Measurements from ENCODE around the gene SPDYE2B. TPM values are rescaled to one million over a fixed set of nuclear protein-coding genes. Genes with fewer than 3 reads are reported as not detected.
"Not testable (repeated sequence)": the region's sequence is repeated elsewhere in the genome, so short reads cannot be mapped to it uniquely, and the experiment has no call there.

Gene SPDYE2B
- polyA plus RNA-seq, 1 donor (not counting 4 experiments of a cell fraction or from before 2014, with no cell fraction given) = not detected

GRCh38 chr7:102614346-102614697 lies 35.8 kb upstream of the SPDYE2B start:
- not testable (repeated sequence) for H3K9ac ChIP-seq (ENCODE audit: control insufficient read depth, extremely low read depth, insufficient read depth, low read length)
- peak; percentile 73 for FAIRE-seq

GRCh38 chr7:102614873-102615272 lies 35.2 kb upstream of the SPDYE2B start:
- dilution Hi-C loops (cut with MboI; ENCODE audit: extremely low pct_ligation_motif_present, low sequenced_read_pairs); H3K9me3 ChIP-seq (ENCODE audit: control insufficient read depth, low read depth, low read length); DNase-seq (ENCODE audit: low read depth, low spot score); H3K4me1 ChIP-seq (ENCODE audit: control insufficient read depth, extremely low read depth, insufficient read depth, low read length); H3K9me1 ChIP-seq (ENCODE audit: control insufficient read depth, extremely low read depth, insufficient read depth, low read length); H3K4me3 ChIP-seq (ENCODE audit: control insufficient read depth in 2 of 3, extremely low read depth in 1 of 3, insufficient read depth in 2 of 3, low read depth in 1 of 3, low read length in 3 of 3); H2AFZ ChIP-seq (ENCODE audit: control insufficient read depth, low read length); FAIRE-seq; H3K27me3 ChIP-seq (ENCODE audit: control insufficient read depth, extremely low read depth, insufficient read depth, low read length); H3K4me2 ChIP-seq (ENCODE audit: control insufficient read depth, extremely low read depth, insufficient read depth, low read depth, low read length); H4K20me1 ChIP-seq (ENCODE audit: control insufficient read depth, extremely low read depth, insufficient read depth, low read length); H3K27ac ChIP-seq (ENCODE audit: control insufficient read depth, insufficient read depth, low read length); H3K79me2 ChIP-seq (ENCODE audit: control insufficient read depth, insufficient read depth, low read length); H3K36me3 ChIP-seq (ENCODE audit: control insufficient read depth in 2 of 2, extremely low read depth in 1 of 2, insufficient read depth in 2 of 2, low read length in 2 of 2); H3K9ac ChIP-seq (ENCODE audit: control insufficient read depth, extremely low read depth, insufficient read depth, low read length): not testable (repeated sequence)

More at GRCh38 chr7:102614346-102614697, 35.8 kb upstream of the SPDYE2B start:
- H3K9me3 ChIP-seq (ENCODE audit: control insufficient read depth, low read depth, low read length); dilution Hi-C loops (cut with MboI; ENCODE audit: extremely low pct_ligation_motif_present, low sequenced_read_pairs); DNase-seq (ENCODE audit: low read depth, low spot score); H3K4me2 ChIP-seq (ENCODE audit: control insufficient read depth, extremely low read depth, insufficient read depth, low read depth, low read length); H4K20me1 ChIP-seq (ENCODE audit: control insufficient read depth, extremely low read depth, insufficient read depth, low read length); H3K36me3 ChIP-seq (ENCODE audit: control insufficient read depth in 2 of 2, extremely low read depth in 1 of 2, insufficient read depth in 2 of 2, low read length in 2 of 2); H2AFZ ChIP-seq (ENCODE audit: control insufficient read depth, low read length); H3K9me1 ChIP-seq (ENCODE audit: control insufficient read depth, extremely low read depth, insufficient read depth, low read length); H3K27me3 ChIP-seq (ENCODE audit: control insufficient read depth, extremely low read depth, insufficient read depth, low read length); H3K4me3 ChIP-seq (ENCODE audit: control insufficient read depth in 2 of 3, extremely low read depth in 1 of 3, insufficient read depth in 2 of 3, low read depth in 1 of 3, low read length in 3 of 3); H3K27ac ChIP-seq (ENCODE audit: control insufficient read depth, insufficient read depth, low read length); H3K4me1 ChIP-seq (ENCODE audit: control insufficient read depth, extremely low read depth, insufficient read depth, low read length); H3K79me2 ChIP-seq (ENCODE audit: control insufficient read depth, insufficient read depth, low read length): not testable (repeated sequence)

GRCh38 chr7:102615930-102616329 lies 34.2 kb upstream of the SPDYE2B start:
- not testable (repeated sequence) for FAIRE-seq; H3K4me2 ChIP-seq (ENCODE audit: control insufficient read depth, extremely low read depth, insufficient read depth, low read depth, low read length)

GRCh38 chr7:102616507-102617125 lies 33.5 kb upstream of the SPDYE2B start, which contains the start of gene RASA4:
TSS of gene RASA4 (minus strand) at chr7:102616756. CDS start at chr7:102616689, 67 bp downstream.
- H3K79me2 ChIP-seq (ENCODE audit: control insufficient read depth, insufficient read depth, low read length); H3K4me1 ChIP-seq (ENCODE audit: control insufficient read depth, extremely low read depth, insufficient read depth, low read length); H4K20me1 ChIP-seq (ENCODE audit: control insufficient read depth, extremely low read depth, insufficient read depth, low read length); H3K27me3 ChIP-seq (ENCODE audit: control insufficient read depth, extremely low read depth, insufficient read depth, low read length); H3K9me1 ChIP-seq (ENCODE audit: control insufficient read depth, extremely low read depth, insufficient read depth, low read length); H2AFZ ChIP-seq (ENCODE audit: control insufficient read depth, low read length); dilution Hi-C loops (cut with MboI; ENCODE audit: extremely low pct_ligation_motif_present, low sequenced_read_pairs); H3K9me3 ChIP-seq (ENCODE audit: control insufficient read depth, low read depth, low read length); H3K27ac ChIP-seq (ENCODE audit: control insufficient read depth, insufficient read depth, low read length); H3K4me2 ChIP-seq (ENCODE audit: control insufficient read depth, extremely low read depth, insufficient read depth, low read depth, low read length); H3K36me3 ChIP-seq (ENCODE audit: control insufficient read depth in 2 of 2, extremely low read depth in 1 of 2, insufficient read depth in 2 of 2, low read length in 2 of 2); FAIRE-seq; H3K9ac ChIP-seq (ENCODE audit: control insufficient read depth, extremely low read depth, insufficient read depth, low read length); DNase-seq (ENCODE audit: low read depth, low spot score): not testable (repeated sequence)
- peak within 1 kb of the TSS in 1 of 3 experiments; percentile 22 for H3K4me3 ChIP-seq (ENCODE audit: control insufficient read depth in 2 of 3, extremely low read depth in 1 of 3, insufficient read depth in 2 of 3, low read depth in 1 of 3, low read length in 3 of 3)

More at GRCh38 chr7:102615930-102616329, 34.2 kb upstream of the SPDYE2B start:
- H4K20me1 ChIP-seq (ENCODE audit: control insufficient read depth, extremely low read depth, insufficient read depth, low read length); H3K36me3 ChIP-seq (ENCODE audit: control insufficient read depth in 2 of 2, extremely low read depth in 1 of 2, insufficient read depth in 2 of 2, low read length in 2 of 2); H3K4me3 ChIP-seq (ENCODE audit: control insufficient read depth in 2 of 3, extremely low read depth in 1 of 3, insufficient read depth in 2 of 3, low read depth in 1 of 3, low read length in 3 of 3); H2AFZ ChIP-seq (ENCODE audit: control insufficient read depth, low read length); H3K9me3 ChIP-seq (ENCODE audit: control insufficient read depth, low read depth, low read length); H3K79me2 ChIP-seq (ENCODE audit: control insufficient read depth, insufficient read depth, low read length); DNase-seq (ENCODE audit: low read depth, low spot score); H3K27me3 ChIP-seq (ENCODE audit: control insufficient read depth, extremely low read depth, insufficient read depth, low read length); dilution Hi-C loops (cut with MboI; ENCODE audit: extremely low pct_ligation_motif_present, low sequenced_read_pairs); H3K4me1 ChIP-seq (ENCODE audit: control insufficient read depth, extremely low read depth, insufficient read depth, low read length); H3K9me1 ChIP-seq (ENCODE audit: control insufficient read depth, extremely low read depth, insufficient read depth, low read length); H3K9ac ChIP-seq (ENCODE audit: control insufficient read depth, extremely low read depth, insufficient read depth, low read length); H3K27ac ChIP-seq (ENCODE audit: control insufficient read depth, insufficient read depth, low read length): not testable (repeated sequence)

- H3K36me3 ChIP-seq (ENCODE audit: control insufficient read depth in 2 of 2, extremely low read depth in 1 of 2, insufficient read depth in 2 of 2, low read length in 2 of 2); dilution Hi-C loops (cut with MboI; ENCODE audit: extremely low pct_ligation_motif_present, low sequenced_read_pairs); H3K4me2 ChIP-seq (ENCODE audit: control insufficient read depth, extremely low read depth, insufficient read depth, low read depth, low read length); H3K4me1 ChIP-seq (ENCODE audit: control insufficient read depth, extremely low read depth, insufficient read depth, low read length); H3K79me2 ChIP-seq (ENCODE audit: control insufficient read depth, insufficient read depth, low read length); H4K20me1 ChIP-seq (ENCODE audit: control insufficient read depth, extremely low read depth, insufficient read depth, low read length); DNase-seq (ENCODE audit: low read depth, low spot score); H3K27me3 ChIP-seq (ENCODE audit: control insufficient read depth, extremely low read depth, insufficient read depth, low read length); FAIRE-seq; H3K9me1 ChIP-seq (ENCODE audit: control insufficient read depth, extremely low read depth, insufficient read depth, low read length); H3K9me3 ChIP-seq (ENCODE audit: control insufficient read depth, low read depth, low read length); H3K27ac ChIP-seq (ENCODE audit: control insufficient read depth, insufficient read depth, low read length); H3K9ac ChIP-seq (ENCODE audit: control insufficient read depth, extremely low read depth, insufficient read depth, low read length); H2AFZ ChIP-seq (ENCODE audit: control insufficient read depth, low read length); H3K4me3 ChIP-seq (ENCODE audit: control insufficient read depth in 2 of 3, extremely low read depth in 1 of 3, insufficient read depth in 2 of 3, low read depth in 1 of 3, low read length in 3 of 3): not testable (repeated sequence)
Measured at GRCh38 chr7:102618122-102618521, 32.0 kb upstream of the SPDYE2B start.

Data from keratinocyte (primary cell).